ENCODE results near the gene SLC6A13. TPM values are rescaled to one million over a fixed set of nuclear protein-coding genes. Genes with fewer than 3 reads are reported as not detected.

SLC6A13 gene
- total and polyA plus RNA-seq, 2 of the 13 experiments (the other 11 are each of a cell fraction or from before 2014, with no cell fraction given), result 0.05 to 0.15 TPM

DNA sequence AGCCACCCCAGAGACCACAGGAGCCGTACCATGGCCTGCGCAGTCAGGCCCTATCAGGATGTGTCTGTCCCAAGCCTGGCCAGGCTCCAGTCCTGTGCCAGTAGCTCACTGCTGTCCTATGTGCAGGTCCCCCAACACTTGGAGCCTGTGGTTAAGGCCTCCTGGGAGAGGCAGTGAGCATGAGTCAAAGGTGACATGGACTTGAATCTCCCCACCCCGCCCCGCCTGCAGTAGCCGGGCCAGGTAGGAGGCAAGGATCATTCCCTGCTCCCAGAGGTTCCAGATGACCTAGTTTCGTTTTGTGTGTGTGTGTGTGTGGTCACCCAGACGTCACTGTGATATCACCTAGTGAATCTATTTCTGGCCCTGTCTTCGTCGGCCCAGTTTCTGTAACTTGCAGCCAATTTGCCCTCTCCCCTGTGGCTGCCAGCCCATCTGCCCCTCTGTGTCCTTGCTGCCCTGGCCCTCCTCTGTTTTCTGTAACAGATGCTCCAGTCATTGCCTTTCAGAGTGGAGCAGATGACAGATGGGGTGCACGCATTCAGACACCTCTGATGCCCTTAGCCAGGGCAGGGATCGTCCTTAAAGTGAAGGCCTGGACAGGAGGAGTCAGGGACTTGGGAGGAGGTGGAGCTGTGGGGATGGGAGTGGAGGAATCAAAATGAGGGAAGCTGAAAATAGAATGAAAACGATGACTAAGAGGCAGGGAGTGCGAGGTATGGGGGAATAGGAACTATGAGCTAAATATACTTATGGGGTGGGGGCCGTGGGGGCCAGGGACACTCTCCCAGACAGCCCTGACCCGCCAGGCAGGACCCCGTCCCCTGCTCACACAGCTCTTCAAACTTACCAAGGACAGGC lies 86.1 kb downstream of the SLC6A13 start (continued):
- TF ChIP-seq PRDM15 (CRISPR knock-in tag; IDR thresholded peaks at IDR 0.05) (peak; percentile 66; the same call in 1 of the 2 replicates), ZFP36 (IDR thresholded peaks at IDR 0.05; ENCODE audit: borderline replicate concordance, low read depth, low read length, partially characterized antibody) (no peak), ZNF841 (CRISPR knock-in tag; IDR thresholded peaks at IDR 0.05; ENCODE audit: borderline replicate concordance) (no peak), MAFK (conservative IDR thresholded peaks at IDR 0.05 in 1 of 2, IDR thresholded peaks at IDR 0.05 in 1 of 2; ENCODE audit: low read length in 2 of 2) (no peak), NR2F6 (IDR thresholded peaks at IDR 0.05) (peak; percentile 68; the same call in 1 of the 2 replicates), NR2F6 (CRISPR knock-in tag; IDR thresholded peaks at IDR 0.05) (peak; percentile 69), ZNF607 (CRISPR knock-in tag; IDR thresholded peaks at IDR 0.05; ENCODE audit: borderline replicate concordance) (no peak), POLR2G (IDR thresholded peaks at IDR 0.05; ENCODE audit: low read depth, low read length) (no peak), ZFP1 (CRISPR knock-in tag; IDR thresholded peaks at IDR 0.05) (no peak), ZNF3 (CRISPR knock-in tag; IDR thresholded peaks at IDR 0.05) (no peak), AGO2 (optimal IDR thresholded peaks at IDR 0.05; ENCODE audit: low read depth, low read length) (no peak), CCAR2 (optimal IDR thresholded peaks at IDR 0.05; ENCODE audit: low read depth, low read length) (no peak)
- TF ChIP-seq, protein P1, sequence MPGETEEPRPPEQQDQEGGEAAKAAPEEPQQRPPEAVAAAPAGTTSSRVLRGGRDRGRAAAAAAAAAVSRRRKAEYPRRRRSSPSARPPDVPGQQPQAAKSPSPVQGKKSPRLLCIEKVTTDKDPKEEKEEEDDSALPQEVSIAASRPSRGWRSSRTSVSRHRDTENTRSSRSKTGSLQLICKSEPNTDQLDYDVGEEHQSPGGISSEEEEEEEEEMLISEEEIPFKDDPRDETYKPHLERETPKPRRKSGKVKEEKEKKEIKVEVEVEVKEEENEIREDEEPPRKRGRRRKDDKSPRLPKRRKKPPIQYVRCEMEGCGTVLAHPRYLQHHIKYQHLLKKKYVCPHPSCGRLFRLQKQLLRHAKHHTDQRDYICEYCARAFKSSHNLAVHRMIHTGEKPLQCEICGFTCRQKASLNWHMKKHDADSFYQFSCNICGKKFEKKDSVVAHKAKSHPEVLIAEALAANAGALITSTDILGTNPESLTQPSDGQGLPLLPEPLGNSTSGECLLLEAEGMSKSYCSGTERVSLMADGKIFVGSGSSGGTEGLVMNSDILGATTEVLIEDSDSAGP (CRISPR knock-in tag; IDR thresholded peaks at IDR 0.05; ENCODE audit: borderline replicate concordance), result peak; percentile 47; the same call in 1 of the 2 replicates
- TF ChIP-seq, protein P2, sequence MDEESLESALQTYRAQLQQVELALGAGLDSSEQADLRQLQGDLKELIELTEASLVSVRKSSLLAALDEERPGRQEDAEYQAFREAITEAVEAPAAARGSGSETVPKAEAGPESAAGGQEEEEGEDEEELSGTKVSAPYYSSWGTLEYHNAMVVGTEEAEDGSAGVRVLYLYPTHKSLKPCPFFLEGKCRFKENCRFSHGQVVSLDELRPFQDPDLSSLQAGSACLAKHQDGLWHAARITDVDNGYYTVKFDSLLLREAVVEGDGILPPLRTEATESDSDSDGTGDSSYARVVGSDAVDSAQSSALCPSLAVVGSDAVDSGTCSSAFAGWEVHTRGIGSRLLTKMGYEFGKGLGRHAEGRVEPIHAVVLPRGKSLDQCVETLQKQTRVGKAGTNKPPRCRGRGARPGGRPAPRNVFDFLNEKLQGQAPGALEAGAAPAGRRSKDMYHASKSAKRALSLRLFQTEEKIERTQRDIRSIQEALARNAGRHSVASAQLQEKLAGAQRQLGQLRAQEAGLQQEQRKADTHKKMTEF (CRISPR knock-in tag; IDR thresholded peaks at IDR 0.05), result no peak
